Ovary (tissue), 9 donors: ENCODE measurements around the gene HTR2B. TPM values are rescaled to one million over a fixed set of nuclear protein-coding genes. Genes with fewer than 3 reads are reported as not detected.

ENCODE experiments used
- DNase-seq, 5 donors: peaks; one replicate each; pipeline ENCODE4 v3.0.0-alpha.2; 2019 to 2020
- H3K27ac ChIP-seq, 2 donors: fragments of 200-600 bp; one replicate each; pipeline versions ENCODE4 v1.5.1 to v1.8.0; 2019 to 2022
- H3K27me3 ChIP-seq: fragments of 200-600 bp; one replicate; pipeline ENCODE4 v1.8.0; 2022
- H3K36me3 ChIP-seq: fragments of 200-600 bp; sonication (generic); one replicate; pipeline ENCODE4 v1.5.1; 2019
- H3K4me1 ChIP-seq: one replicate; pipeline ENCODE4 v1.8.1; 2013; ENCODE audit warnings: mild to moderate bottlenecking, moderate library complexity; ENCODE audit not compliant: insufficient read depth
- H3K4me3 ChIP-seq: fragments of 200-600 bp; sonication (generic); one replicate; pipeline ENCODE4 v1.5.1; 2017
- H3K9me3 ChIP-seq, 2 donors: fragments of 200-600 bp in 1 of 2; sonication (generic) in 1 of 2; one replicate each; pipeline versions ENCODE4 v1.5.1 to v1.8.1; 2013 to 2019; ENCODE audit warnings: mild to moderate bottlenecking in 1 of 2, moderate library complexity in 1 of 2
- EP300 ChIP-seq: sonication (generic); formaldehyde crosslinking; IDR thresholded peaks from one replicate; pipeline ENCODE4 v1.6.1; 2017; ENCODE audit warnings: antibody characterized with exemption
- POLR2A ChIP-seq: fragments of 450-650 bp; IDR thresholded peaks from one replicate; pipeline ENCODE4 v1.6.1; 2017; ENCODE audit warnings: antibody characterized with exemption, mild to moderate bottlenecking, moderate library complexity
- WGBS, 3 donors: extraction: QIAGEN DNeasy Blood & Tissue Kit in 1 of 3; methylation state at CpG; one replicate each; pipeline versions ENCODE4 v1.1.5 to v1.1.7; 2013 to 2017; 5-methylcytosine and 5-hydroxymethylcytosine counted together
- intact Hi-C, 4 donors: fragments of 100-400 bp; cut with DNase I; formaldehyde crosslinking; loops; one replicate each; pipeline versions ENCODE4 v1.11.0 to v1.15.1; 2022 to 2023
- polyA plus RNA-seq, 2 donors: library from polyadenylated mRNA; stranded (reverse); fragments of 200-250 nt in 1 of 2; fragments of 350-450 nt in 1 of 2; fragmentation: Illumina TruSeq in 1 of 2; extraction: RNeasy Lipid Tissue Mini Kit (QIAGEN cat#74804) in 1 of 2; gene quantifications; one replicate each; pipeline ENCODE4 v1.2.3, GENCODE V29; 2013 to 2014
- total RNA-seq, 7 donors: library from RNA; depleted of rRNA in 2 of 7; stranded (reverse); fragments of >200 nt in 2 of 7; fragmentation: NEBNext Ultra II Directional in 3 of 7; extraction: Animal tissue kit (Norgen Biotek cat#: 25700) in 3 of 7; gene quantifications; one replicate each; pipeline versions ENCODE4 v1.1.0 to v1.2.4, GENCODE V29; 2016 to 2023
- TF ChIP-seq, protein P1 (sequence below), 3 donors: fragments of 450-650 bp in 2 of 3; fragments of 200-600 bp in 1 of 3; IDR thresholded peaks; one replicate each; pipeline versions ENCODE4 v1.5.1 to v1.8.0; 2016 to 2022; ENCODE audit warnings: antibody characterized with exemption in 3 of 3, mild to moderate bottlenecking in 1 of 3
- donor health status: DM: no; HTN: no; CAD: no; lungs with moderate emphysema.
- donor health status: DM: no; HTN: no; CAD: no.
- donor health status: Bipolar disorder and iron deficiency.
- donor health status: DM: yes; HTN: yes; CAD: no.
- donor health status: DM: no; HTN: no; CAD: no.
- donor health status: DM: yes; HTN: yes; CAD: no.

The HTR2B gene
- total and polyA plus RNA-seq, 9 donors: 0.15 to 3.0 (median 0.88) TPM; not detected in 1

DNA sequence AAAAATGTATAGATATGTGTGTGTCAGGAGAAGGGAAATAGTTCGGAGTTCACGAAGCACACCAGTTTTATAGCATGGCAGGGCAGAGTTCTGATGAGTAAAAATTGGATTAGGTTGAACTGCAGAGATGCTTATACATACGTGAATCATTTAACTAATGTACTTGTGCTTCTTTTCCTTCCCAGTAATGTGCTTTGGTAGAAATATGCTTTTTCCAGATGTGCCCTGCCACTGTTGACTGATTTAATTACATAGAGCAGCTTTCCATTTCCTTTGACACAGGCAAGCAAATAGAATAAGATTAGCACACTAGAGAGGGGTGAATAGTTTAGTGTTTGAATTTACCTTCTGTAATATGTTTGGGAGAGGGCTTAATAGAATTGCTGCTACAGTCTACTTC lies 44.6 kb upstream of the HTR2B start:
- 80 to 94% (median 89%) methylated on average over 3 of the region's 3 CpGs for WGBS, 3 donors
- H3K9me3 ChIP-seq: no peaks in the 10 kb centered on the region
- no peak overlapping the region for H3K4me3 ChIP-seq
- intact Hi-C loops: no loop called here
- no peak for DNase-seq
- H3K27ac ChIP-seq: no peak overlapping the region
- H3K27me3 ChIP-seq: no peaks in the 10 kb centered on the region
- no peaks in the 10 kb centered on the region for H3K36me3 ChIP-seq
- no peaks in the 10 kb centered on the region for H3K4me1 ChIP-seq
- TF ChIP-seq, protein P1, sequence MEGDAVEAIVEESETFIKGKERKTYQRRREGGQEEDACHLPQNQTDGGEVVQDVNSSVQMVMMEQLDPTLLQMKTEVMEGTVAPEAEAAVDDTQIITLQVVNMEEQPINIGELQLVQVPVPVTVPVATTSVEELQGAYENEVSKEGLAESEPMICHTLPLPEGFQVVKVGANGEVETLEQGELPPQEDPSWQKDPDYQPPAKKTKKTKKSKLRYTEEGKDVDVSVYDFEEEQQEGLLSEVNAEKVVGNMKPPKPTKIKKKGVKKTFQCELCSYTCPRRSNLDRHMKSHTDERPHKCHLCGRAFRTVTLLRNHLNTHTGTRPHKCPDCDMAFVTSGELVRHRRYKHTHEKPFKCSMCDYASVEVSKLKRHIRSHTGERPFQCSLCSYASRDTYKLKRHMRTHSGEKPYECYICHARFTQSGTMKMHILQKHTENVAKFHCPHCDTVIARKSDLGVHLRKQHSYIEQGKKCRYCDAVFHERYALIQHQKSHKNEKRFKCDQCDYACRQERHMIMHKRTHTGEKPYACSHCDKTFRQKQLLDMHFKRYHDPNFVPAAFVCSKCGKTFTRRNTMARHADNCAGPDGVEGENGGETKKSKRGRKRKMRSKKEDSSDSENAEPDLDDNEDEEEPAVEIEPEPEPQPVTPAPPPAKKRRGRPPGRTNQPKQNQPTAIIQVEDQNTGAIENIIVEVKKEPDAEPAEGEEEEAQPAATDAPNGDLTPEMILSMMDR (IDR thresholded peaks at IDR 0.05): no peak
- TF ChIP-seq EP300 (no peak), POLR2A (no peak)

DNA sequence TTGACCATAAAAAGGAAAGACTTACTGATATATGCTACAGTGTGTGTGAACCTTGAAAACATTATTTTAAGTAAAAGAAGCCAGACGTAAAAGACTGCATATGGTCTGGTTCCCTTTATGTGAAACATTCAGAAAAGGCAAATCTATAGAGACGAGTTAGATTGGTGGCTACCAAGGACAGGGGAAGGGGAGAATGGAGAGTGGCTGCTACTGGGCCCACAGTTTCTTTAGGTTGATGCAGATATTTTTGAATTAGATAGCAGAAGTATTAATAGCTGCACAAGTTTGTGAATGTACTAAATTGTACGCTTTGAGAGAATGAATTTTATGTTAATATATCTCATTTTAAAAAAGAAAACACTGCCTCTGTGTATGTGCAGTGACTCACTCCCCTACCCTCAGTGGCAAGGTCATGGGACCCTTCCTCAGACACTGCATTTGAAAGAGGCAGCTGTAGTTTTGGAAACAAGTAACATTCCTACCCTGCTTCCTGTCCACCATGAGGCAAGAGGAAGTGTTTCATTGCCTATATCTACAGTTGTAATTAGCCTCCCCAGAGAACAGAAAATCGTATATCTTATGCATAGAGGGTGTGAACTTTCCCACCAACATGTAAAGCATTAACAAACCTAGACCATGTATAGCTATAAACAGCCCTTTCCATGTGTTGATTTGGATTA lies 43.8 kb upstream of the HTR2B start:
- Histone ChIP-seq H3K4me3 (no peak overlapping the region), H3K36me3 (no peaks in the 10 kb centered on the region), H3K4me1 (no peaks in the 10 kb centered on the region), H3K9me3 (no peaks in the 10 kb centered on the region), H3K27ac (no peak overlapping the region), H3K27me3 (no peaks in the 10 kb centered on the region)
- 79 to 83% (median 82%) methylated on average over 4 of the region's 4 CpGs for WGBS, 3 donors
- TF ChIP-seq POLR2A: no peak
- no peak for DNase-seq
- intact Hi-C loops: no loop called here

DNA sequence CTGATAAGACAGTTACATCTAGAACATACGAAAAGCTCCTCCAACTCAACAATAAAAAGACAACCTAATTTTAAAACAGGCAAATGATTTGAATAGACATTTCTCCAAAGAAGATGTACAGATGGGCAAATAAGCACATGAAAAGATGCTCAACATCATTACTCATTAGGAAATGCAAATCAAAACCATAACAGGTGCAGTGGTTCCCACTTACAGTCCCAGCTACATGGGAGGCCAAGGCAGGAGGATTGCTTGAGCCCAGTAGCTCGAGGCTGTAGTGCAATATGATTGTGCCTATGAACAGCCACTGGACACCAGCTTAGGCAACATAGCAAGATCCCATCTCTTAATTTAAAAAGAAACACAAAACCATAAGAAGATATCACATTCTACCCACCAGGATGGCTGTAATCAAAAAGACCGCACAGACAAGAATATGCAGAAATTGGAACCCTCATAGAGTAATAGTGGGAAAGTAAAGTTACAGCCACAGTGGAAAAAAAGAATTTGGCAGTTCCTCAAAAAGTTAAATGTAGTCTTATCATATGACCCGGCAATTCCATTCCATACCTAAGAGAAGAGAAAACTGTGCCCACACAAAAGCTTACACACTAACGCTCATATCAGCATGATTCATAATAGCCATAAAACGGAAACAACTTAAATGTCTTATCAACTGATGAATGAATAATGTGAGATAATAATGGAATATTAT lies 43.1 kb upstream of the HTR2B start:
- H3K9me3 ChIP-seq: no peaks in the 10 kb centered on the region
- no peak for DNase-seq
- no peaks in the 10 kb centered on the region for H3K4me1 ChIP-seq
- TF ChIP-seq EP300: no peak
- no peak for TF ChIP-seq POLR2A
- TF ChIP-seq, protein P1 (IDR thresholded peaks at IDR 0.05): no peak
- no peaks in the 10 kb centered on the region for H3K36me3 ChIP-seq
- intact Hi-C loops: no loop called here
- H3K27ac ChIP-seq: no peak overlapping the region
- 75 to 82% (median 78%) methylated on average over 6 of the region's 6 CpGs for WGBS, 3 donors
- H3K4me3 ChIP-seq: no peak overlapping the region
- H3K27me3 ChIP-seq: no peaks in the 10 kb centered on the region

DNA sequence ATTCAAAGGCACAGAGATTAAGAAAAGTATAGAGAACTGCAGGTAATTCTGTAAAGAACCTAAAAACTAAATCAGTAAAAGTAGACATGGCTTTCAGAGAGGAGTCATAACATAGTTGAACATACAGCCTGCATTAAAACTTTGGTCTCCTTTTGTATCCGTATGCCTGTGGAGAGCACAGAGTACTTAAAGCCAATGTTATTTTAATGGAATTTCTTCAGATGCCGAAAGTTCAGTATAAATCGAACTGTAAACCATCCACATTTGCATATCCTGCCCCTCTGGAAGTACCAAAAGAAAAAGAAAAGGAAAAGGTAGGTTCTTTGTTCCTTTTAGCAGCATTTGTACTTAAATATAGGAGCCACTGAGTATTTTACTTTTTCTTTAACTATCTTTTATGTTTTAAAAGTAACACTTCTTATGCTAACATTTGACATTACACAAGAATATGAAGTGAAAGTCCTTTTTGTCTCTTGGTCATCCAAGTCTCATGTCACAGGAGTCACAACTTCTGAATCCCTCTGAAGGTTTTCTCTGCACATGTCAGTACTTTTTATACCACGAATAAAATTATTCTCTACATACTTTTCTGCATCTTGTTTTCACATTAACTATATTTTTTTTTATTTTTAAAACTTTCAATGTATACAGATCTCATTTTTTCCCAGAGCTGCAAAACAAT lies 38.7 kb upstream of the HTR2B start:
- WGBS, 3 donors: 90 to 94% (median 92%) methylated on average over 4 of the region's 4 CpGs
- H3K4me1 ChIP-seq: peaks cover 4% of the 10 kb centered on the region
- H3K27me3 ChIP-seq: no peaks in the 10 kb centered on the region
- H3K9me3 ChIP-seq: no peaks in the 10 kb centered on the region
- no peaks in the 10 kb centered on the region for H3K36me3 ChIP-seq
- no peak overlapping the region for H3K4me3 ChIP-seq
- no peak for DNase-seq
- H3K27ac ChIP-seq: no peak overlapping the region
- TF ChIP-seq, protein P1 (IDR thresholded peaks at IDR 0.05): no peak
- TF ChIP-seq EP300: no peak
- no peak for TF ChIP-seq POLR2A
- intact Hi-C loops: no loop called here
